ENCODE results near the gene WNT9A. TPM values are rescaled to one million over a fixed set of nuclear protein-coding genes. Genes with fewer than 3 reads are reported as not detected.

Gene WNT9A
- total and polyA plus RNA-seq, 2 donors from 2014 or later: 0.58 to 3.1 TPM

DNA sequence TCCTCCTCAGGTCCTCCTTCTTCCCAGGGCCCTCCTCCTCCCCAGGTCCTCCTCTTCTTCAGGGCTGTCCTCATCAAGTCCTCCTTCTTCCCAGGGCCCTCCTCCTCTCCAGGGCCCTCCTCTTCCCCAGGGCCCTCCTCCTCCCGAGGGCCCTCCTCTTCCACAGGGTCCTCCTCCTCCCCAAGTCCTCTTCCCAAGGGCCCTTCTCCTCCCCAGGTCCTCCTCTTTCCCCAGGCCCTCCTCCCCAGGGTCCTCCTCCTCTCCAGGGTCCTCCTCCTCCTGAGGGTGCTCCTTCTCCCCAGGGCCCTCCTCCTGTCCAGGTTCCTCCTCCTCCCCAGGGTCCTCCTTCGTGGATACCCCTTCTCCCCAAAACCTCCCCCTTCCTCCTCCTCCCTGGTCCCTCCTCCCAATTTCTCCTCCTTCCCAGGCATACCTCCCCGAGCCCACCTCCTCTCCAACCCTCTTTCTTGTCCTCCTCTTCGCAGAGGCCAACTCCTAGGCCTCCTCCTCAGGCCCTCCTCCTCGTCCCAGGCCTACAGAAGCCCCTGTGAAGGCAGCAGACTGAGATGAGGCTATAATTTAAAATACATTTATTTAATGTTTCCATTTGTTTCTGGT lies 29.5 kb downstream of the WNT9A start:
- FAIRE-seq (no peak), DNase-seq (no peak)
- Histone ChIP-seq H3K4me3 (ENCODE audit: low read length in 3 of 3) (no peak overlapping the region), H3K36me3 (ENCODE audit: control insufficient read depth in 2 of 3, insufficient read depth in 3 of 3, low read length in 3 of 3) (no peaks in the 10 kb centered on the region), H3K4me1 (ENCODE audit: control insufficient read depth in 2 of 3, insufficient read depth in 2 of 3, low read depth in 1 of 3, low read length in 3 of 3) (peaks cover 0 to 2% (median 0%) of the 10 kb centered on the region in 3 donors), H3K9ac (ENCODE audit: low read length in 3 of 3) (no peak overlapping the region), H3K27ac (ENCODE audit: low read depth in 2 of 2, low read length in 2 of 2) (no peak overlapping the region), H3K9me3 (ENCODE audit: control insufficient read depth in 2 of 3, insufficient read depth in 1 of 3, low read length in 3 of 3) (no peaks in the 10 kb centered on the region), H3K27me3 (ENCODE audit: control insufficient read depth, insufficient read depth, low read length) (no peaks in the 10 kb centered on the region)
- TF ChIP-seq, protein P1, sequence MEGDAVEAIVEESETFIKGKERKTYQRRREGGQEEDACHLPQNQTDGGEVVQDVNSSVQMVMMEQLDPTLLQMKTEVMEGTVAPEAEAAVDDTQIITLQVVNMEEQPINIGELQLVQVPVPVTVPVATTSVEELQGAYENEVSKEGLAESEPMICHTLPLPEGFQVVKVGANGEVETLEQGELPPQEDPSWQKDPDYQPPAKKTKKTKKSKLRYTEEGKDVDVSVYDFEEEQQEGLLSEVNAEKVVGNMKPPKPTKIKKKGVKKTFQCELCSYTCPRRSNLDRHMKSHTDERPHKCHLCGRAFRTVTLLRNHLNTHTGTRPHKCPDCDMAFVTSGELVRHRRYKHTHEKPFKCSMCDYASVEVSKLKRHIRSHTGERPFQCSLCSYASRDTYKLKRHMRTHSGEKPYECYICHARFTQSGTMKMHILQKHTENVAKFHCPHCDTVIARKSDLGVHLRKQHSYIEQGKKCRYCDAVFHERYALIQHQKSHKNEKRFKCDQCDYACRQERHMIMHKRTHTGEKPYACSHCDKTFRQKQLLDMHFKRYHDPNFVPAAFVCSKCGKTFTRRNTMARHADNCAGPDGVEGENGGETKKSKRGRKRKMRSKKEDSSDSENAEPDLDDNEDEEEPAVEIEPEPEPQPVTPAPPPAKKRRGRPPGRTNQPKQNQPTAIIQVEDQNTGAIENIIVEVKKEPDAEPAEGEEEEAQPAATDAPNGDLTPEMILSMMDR (IDR thresholded peaks at IDR 0.05; ENCODE audit: borderline replicate concordance, extremely low read depth, insufficient read depth): no peak
- intact Hi-C loops (cut with DNase I): no loop called here

DNA sequence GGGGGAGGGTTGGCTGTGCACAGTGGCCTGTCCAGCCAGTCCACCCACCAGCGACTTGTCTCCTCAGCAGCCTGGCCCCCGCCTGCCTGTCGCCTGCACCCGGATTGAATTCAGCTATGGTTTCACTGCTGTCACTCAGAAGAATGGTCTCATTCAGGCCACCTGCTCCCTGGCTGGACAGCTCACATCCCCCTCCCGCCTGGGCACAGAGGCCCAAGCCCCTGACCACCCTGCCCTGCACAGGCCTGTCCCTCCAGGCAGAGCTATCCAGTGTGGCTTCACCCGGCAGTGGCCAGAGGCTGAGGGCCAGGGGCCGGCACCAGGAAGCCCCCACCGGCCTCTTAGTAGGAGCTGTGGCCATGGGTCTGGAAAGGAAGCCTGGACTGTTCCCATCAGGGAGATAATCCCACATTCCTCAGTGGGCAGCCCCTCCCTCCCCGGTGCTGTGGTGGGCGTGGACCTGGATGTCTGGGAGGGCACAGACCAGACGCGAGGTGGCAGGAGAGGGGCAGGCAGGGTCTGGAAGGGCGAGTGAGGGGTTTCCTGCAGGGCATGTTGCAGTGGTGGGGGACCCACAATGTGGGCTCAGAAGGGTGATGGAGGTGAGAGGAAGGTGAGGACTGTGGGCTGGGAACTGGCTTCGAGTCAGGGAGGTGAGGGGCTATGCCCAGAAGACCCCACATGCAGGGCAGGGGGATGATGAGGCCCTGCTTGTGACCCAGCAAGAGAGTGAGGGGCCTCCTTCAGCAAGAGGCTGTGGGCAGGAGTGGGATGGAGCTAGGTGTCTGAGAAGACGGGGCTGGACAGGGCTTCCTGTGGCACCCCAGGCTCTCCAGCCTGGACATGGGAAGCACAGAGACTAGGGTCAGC lies 30.4 kb downstream of the WNT9A start:
- DNase-seq: peak in 4 of 5 donors; percentile 56 to 74 (median 73)
- no peak for FAIRE-seq
- TF ChIP-seq, protein P1 (IDR thresholded peaks at IDR 0.05; ENCODE audit: borderline replicate concordance, extremely low read depth, insufficient read depth): no peak
- Histone ChIP-seq H3K27me3 (ENCODE audit: control insufficient read depth, insufficient read depth, low read length) (no peaks in the 10 kb centered on the region), H3K27ac (ENCODE audit: low read depth in 2 of 2, low read length in 2 of 2) (no peak overlapping the region), H3K9me3 (ENCODE audit: control insufficient read depth in 2 of 3, insufficient read depth in 1 of 3, low read length in 3 of 3) (no peaks in the 10 kb centered on the region), H3K36me3 (ENCODE audit: control insufficient read depth in 2 of 3, insufficient read depth in 3 of 3, low read length in 3 of 3) (no peaks in the 10 kb centered on the region), H3K4me3 (ENCODE audit: low read length in 3 of 3) (no peak overlapping the region), H3K4me1 (ENCODE audit: control insufficient read depth in 2 of 3, insufficient read depth in 2 of 3, low read depth in 1 of 3, low read length in 3 of 3) (peaks cover 0 to 4% (median 0%) of the 10 kb centered on the region in 3 donors), H3K9ac (ENCODE audit: low read length in 3 of 3) (no peak overlapping the region)
- intact Hi-C loops (cut with DNase I): no loop called here

DNA sequence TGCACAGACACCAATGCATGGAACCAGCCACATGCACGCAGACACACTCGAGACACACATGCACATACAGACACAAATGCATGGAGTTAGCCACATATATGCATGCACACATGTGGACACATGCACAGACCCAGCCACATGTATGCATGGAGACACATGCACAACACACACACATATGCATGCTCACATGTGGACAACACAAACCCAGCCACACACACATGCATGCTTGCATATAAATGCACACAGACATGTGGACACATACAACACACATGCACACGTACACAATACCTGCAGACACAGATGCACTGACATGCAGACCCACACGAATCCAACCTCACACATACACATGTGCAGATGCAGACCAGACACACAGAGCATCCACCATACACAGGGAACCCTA lies 31.1 kb downstream of the WNT9A start:
- intact Hi-C loops (cut with DNase I): no loop called here
- no peak for FAIRE-seq
- H3K4me1 ChIP-seq (ENCODE audit: control insufficient read depth in 2 of 3, insufficient read depth in 2 of 3, low read depth in 1 of 3, low read length in 3 of 3): peaks cover 0 to 4% (median 0%) of the 10 kb centered on the region in 3 donors
- H3K27ac ChIP-seq (ENCODE audit: low read depth in 2 of 2, low read length in 2 of 2): no peak overlapping the region
- no peak overlapping the region for H3K9ac ChIP-seq (ENCODE audit: low read length in 3 of 3)
- no peaks in the 10 kb centered on the region for H3K9me3 ChIP-seq (ENCODE audit: control insufficient read depth in 2 of 3, insufficient read depth in 1 of 3, low read length in 3 of 3)
- no peaks in the 10 kb centered on the region for H3K27me3 ChIP-seq (ENCODE audit: control insufficient read depth, insufficient read depth, low read length)
- H3K36me3 ChIP-seq (ENCODE audit: control insufficient read depth in 2 of 3, insufficient read depth in 3 of 3, low read length in 3 of 3): no peaks in the 10 kb centered on the region
- TF ChIP-seq, protein P1 (IDR thresholded peaks at IDR 0.05; ENCODE audit: borderline replicate concordance, extremely low read depth, insufficient read depth): no peak
- no peak overlapping the region for H3K4me3 ChIP-seq (ENCODE audit: low read length in 3 of 3)
- no peak for DNase-seq

All from kidney (tissue), 14 donors.